SK-N-SH (cell line): ENCODE measurements around the gene LAMTOR4. TPM values are rescaled to one million over a fixed set of nuclear protein-coding genes. Genes with fewer than 3 reads are reported as not detected.

ENCODE experiments used
- CTCF ChIA-PET: fragments of 300-600, 350-600 bp; formaldehyde crosslinking; extraction: SDS; loops from one replicate; lab custom pipeline; 2021; lab: Yijun Ruan, JAX
- POLR2A ChIA-PET: fragments of 350-600 bp; sonication (Branson Sonifier 250); formaldehyde crosslinking; extraction: SDS; loops from one replicate; lab custom pipeline; 2020; ENCODE audit warnings: antibody characterized with exemption, inconsistent platforms; lab: Yijun Ruan, JAX
- DNase-seq: peaks from one replicate; pipeline ENCODE4 v3.0.0; 2012
- H2AFZ ChIP-seq: fragments of 200-600 bp; sonication (generic); 2 replicates; pipeline ENCODE4 v1.8.1; 2016; ENCODE audit warnings: antibody characterized with exemption, mild to moderate bottlenecking, low read depth
- H3F3A ChIP-seq: fragments of 200-600 bp; sonication (generic); replicated peaks from 2 replicates; pipeline ENCODE3; 2016; ENCODE audit warnings: antibody characterized with exemption, mild to moderate bottlenecking; ENCODE audit not compliant: insufficient read depth
- H3K27ac ChIP-seq, 2 experiments: fragments of 200-500 bp in 1 of 2; fragments of 200-600 bp in 1 of 2; sonication (Bioruptor generic) in 1 of 2; sonication (generic), shearing (Covaris generic) in 1 of 2; 2 replicates each; pipeline versions ENCODE4 v1.5.1 to v1.6.1; 2014 to 2016; ENCODE audit warnings: low read depth in 2 of 2, inconsistent platforms in 1 of 2, low read length in 1 of 2, mild to moderate bottlenecking in 1 of 2, mixed read lengths in 1 of 2
- H3K27me3 ChIP-seq: fragments of 200-600 bp; sonication (generic), shearing (Covaris generic); 2 replicates; pipeline ENCODE4 v1.6.1; 2016; ENCODE audit warnings: mixed run types; ENCODE audit not compliant: insufficient read depth
- H3K36me3 ChIP-seq, 2 experiments: fragments of 200-500 bp in 1 of 2; fragments of 200-600 bp in 1 of 2; sonication (Bioruptor generic) in 1 of 2; sonication (generic) in 1 of 2; replicated peaks in 1 of 2; 2 replicates each; pipeline versions ENCODE3 to v1.5.1; 2014 to 2016; ENCODE audit warnings: low read length in 1 of 2, mild to moderate bottlenecking in 1 of 2; ENCODE audit not compliant: insufficient read depth in 2 of 2, control insufficient read depth in 1 of 2
- H3K4me1 ChIP-seq, 2 experiments: fragments of 200-500 bp in 1 of 2; fragments of 200-600 bp in 1 of 2; sonication (Bioruptor generic) in 1 of 2; sonication (generic), shearing (Covaris generic) in 1 of 2; 2 replicates each; pipeline versions ENCODE4 v1.5.1 to v1.6.1; 2014 to 2016; ENCODE audit warnings: low read depth in 1 of 2, low read length in 1 of 2, mixed run types in 1 of 2; ENCODE audit not compliant: insufficient read depth in 2 of 2, control insufficient read depth in 1 of 2
- H3K4me2 ChIP-seq: fragments of 200-600 bp; sonication (generic), shearing (Covaris generic); 2 replicates; pipeline ENCODE4 v1.6.1; 2017; ENCODE audit warnings: mixed run types
- H3K4me3 ChIP-seq, 2 experiments: fragments of 200-500 bp in 1 of 2; fragments of 200-600 bp in 1 of 2; sonication (Bioruptor generic) in 1 of 2; sonication (generic), shearing (Covaris generic) in 1 of 2; 2 replicates each; pipeline versions ENCODE4 v1.5.1 to v1.8.1; 2014 to 2016; ENCODE audit warnings: low read depth in 2 of 2, inconsistent platforms in 1 of 2, low read length in 1 of 2, mild to moderate bottlenecking in 1 of 2, mixed read lengths in 1 of 2, moderate library complexity in 1 of 2
- H3K79me2 ChIP-seq: fragments of 200-600 bp; sonication (generic); 2 replicates; pipeline ENCODE4 v1.8.1; 2017; ENCODE audit warnings: mild to moderate bottlenecking; ENCODE audit not compliant: insufficient read depth
- H3K9ac ChIP-seq: fragments of 200-600 bp; sonication (generic); 2 replicates; pipeline ENCODE4 v1.6.1; 2017; ENCODE audit warnings: mixed run types
- H3K9me2 ChIP-seq: fragments of 200-600 bp; sonication (generic); 2 replicates; pipeline ENCODE4 v1.6.1; 2017; ENCODE audit warnings: mixed run types
- H3K9me3 ChIP-seq: fragments of 200-600 bp; sonication (generic); 2 replicates; pipeline ENCODE4 v1.6.1; 2017; ENCODE audit warnings: mixed run types, mild to moderate bottlenecking, moderate library complexity
- H4K20me1 ChIP-seq: fragments of 200-600 bp; sonication (generic); 2 replicates; pipeline ENCODE4 v1.6.1; 2017; ENCODE audit warnings: mild to moderate bottlenecking, mixed run types; ENCODE audit not compliant: insufficient read depth
- EP300 ChIP-seq, 2 experiments: IDR thresholded peaks; 2 replicates each; pipeline versions ENCODE4 v1.4.0 to v1.6.1; 2012; ENCODE audit warnings: borderline replicate concordance in 1 of 2, low read depth in 1 of 2, low read length in 1 of 2
- GATA2 ChIP-seq: sonication (generic); formaldehyde crosslinking; IDR thresholded peaks from 2 replicates; pipeline ENCODE4 v1.5.0; 2020; ENCODE audit warnings: mild to moderate bottlenecking, missing genetic modification reagents
- NRF1 ChIP-seq: IDR thresholded peaks from 2 replicates; pipeline ENCODE4 v1.6.1; 2012; ENCODE audit warnings: low read depth, mild to moderate bottlenecking, low read length
- RAD21 ChIP-seq: IDR thresholded peaks from 2 replicates; pipeline ENCODE4 v1.6.1; 2012; ENCODE audit warnings: mild to moderate bottlenecking, low read length
- RFX5 ChIP-seq: IDR thresholded peaks from 2 replicates; pipeline ENCODE4 v1.6.1; 2012; ENCODE audit warnings: mild to moderate bottlenecking, improper control_type of control experiment, low read length
- SMC3 ChIP-seq: IDR thresholded peaks from 2 replicates; pipeline ENCODE4 v1.6.1; 2012; ENCODE audit warnings: low read depth, low read length, improper control_type of control experiment
- WGBS: methylation state at CpG from one replicate; pipeline ENCODE4 v1.1.6; 2017; ENCODE audit warnings: low lambda C conversion rate; 5-methylcytosine and 5-hydroxymethylcytosine counted together
- polyA plus RNA-seq, 3 experiments: library from polyadenylated mRNA; depleted of rRNA; stranded (reverse); fragments of >200 nt; gene quantifications; 2 replicates each; pipeline ENCODE4 v1.2.3, GENCODE V29; 2012
- TF ChIP-seq, protein P1 (sequence below): fragments of 200-600 bp; sonication (generic); IDR thresholded peaks from 2 replicates; pipeline ENCODE4 v1.6.1; 2017; ENCODE audit warnings: antibody characterized with exemption, mild to moderate bottlenecking, moderate library complexity
- TF ChIP-seq, protein P2 (sequence below): IDR thresholded peaks from 2 replicates; pipeline ENCODE4 v1.4.0; 2012; ENCODE audit warnings: low read depth

LAMTOR4 gene
- polyA plus RNA-seq, 1 of the 3 experiments (the other 2 are of a cell fraction) = 630 TPM

DNA sequence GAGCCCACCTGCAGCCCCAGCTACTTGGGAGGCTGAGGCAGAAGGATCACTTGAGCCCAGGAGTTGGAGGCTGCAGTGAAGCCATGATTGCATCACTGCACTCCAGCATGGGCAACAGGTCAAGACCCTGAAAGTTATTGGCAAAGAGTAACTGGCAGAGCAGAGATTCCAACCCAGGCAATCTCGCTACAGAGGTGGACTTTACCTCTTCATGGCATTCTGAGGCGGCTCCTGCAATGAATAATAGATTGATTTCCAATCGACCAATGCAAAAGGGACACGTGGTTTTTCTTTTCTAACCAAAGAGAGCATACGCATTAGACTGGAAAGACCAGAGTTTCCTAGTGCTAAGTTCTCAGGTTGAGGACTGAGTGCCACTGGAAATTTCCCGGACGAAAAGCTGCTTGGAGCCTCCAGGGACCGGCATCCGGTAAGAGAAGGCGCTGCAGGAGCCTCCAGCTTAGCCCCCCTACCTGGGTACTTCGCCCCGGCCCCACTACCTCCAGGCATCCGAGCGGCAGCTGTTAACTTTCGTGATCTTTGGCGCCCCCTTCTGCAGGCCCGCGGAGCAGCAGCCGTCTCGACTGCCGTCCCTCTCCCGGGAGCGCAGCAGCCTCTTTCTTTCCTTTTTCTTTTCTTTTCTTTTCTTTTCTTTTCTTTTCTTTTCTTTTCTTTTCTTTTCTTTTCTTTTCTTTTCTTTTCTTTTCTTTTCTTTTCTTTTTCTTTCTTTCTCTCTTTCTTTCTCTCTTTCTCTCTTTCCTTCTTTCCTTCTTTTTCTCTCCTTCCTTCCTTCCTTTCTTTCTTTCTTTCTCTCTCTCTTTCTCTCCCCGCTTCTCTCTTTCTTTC is 17.9 kb upstream of the LAMTOR4 start:
- peak overlapping the region; percentile 54 for H3K4me2 ChIP-seq
- no peaks in the 10 kb centered on the region for H4K20me1 ChIP-seq
- peak overlapping the region; percentile 83 for H2AFZ ChIP-seq
- H3K9me2 ChIP-seq = no peaks in the 10 kb centered on the region
- POLR2A ChIA-PET = interaction anchor here (0.7 to 3.1 kb wide), 3 partner anchors 18 to 46 kb away, joined by 3 to 12 read pairs (median 3); partner anchors contain the start of genes AP4M1, LAMTOR4 and MCM7
- H3F3A ChIP-seq = peaks cover 31% of the 10 kb centered on the region
- CTCF ChIA-PET = interaction anchor here (0.6 to 13.6 kb wide), 50 partner anchors 9 to 596 kb away, joined by 3 to 262 read pairs (median 5); partner anchors contain the start of genes AP4M1, CNPY4, GAL3ST4 and GPC2
- peaks cover 7% of the 10 kb centered on the region; the same call in 1 of the 2 replicates for H3K79me2 ChIP-seq
- no peaks in the 10 kb centered on the region for H3K27me3 ChIP-seq
- no peak overlapping the region for H3K9ac ChIP-seq
- 20% methylated on average over 24 of the region's 24 CpGs for WGBS
- H3K27ac ChIP-seq = no peak overlapping the region
- no peaks in the 10 kb centered on the region for H3K36me3 ChIP-seq
- no peak overlapping the region; a peak in 1 of 4 replicates for H3K4me3 ChIP-seq
- DNase-seq = peak; percentile 88
- H3K4me1 ChIP-seq = peaks cover 10% of the 10 kb centered on the region in 2 experiments; a peak in 2 of 4 replicates
- TF ChIP-seq, protein P1, sequence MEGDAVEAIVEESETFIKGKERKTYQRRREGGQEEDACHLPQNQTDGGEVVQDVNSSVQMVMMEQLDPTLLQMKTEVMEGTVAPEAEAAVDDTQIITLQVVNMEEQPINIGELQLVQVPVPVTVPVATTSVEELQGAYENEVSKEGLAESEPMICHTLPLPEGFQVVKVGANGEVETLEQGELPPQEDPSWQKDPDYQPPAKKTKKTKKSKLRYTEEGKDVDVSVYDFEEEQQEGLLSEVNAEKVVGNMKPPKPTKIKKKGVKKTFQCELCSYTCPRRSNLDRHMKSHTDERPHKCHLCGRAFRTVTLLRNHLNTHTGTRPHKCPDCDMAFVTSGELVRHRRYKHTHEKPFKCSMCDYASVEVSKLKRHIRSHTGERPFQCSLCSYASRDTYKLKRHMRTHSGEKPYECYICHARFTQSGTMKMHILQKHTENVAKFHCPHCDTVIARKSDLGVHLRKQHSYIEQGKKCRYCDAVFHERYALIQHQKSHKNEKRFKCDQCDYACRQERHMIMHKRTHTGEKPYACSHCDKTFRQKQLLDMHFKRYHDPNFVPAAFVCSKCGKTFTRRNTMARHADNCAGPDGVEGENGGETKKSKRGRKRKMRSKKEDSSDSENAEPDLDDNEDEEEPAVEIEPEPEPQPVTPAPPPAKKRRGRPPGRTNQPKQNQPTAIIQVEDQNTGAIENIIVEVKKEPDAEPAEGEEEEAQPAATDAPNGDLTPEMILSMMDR = peak; percentile 98
- TF ChIP-seq, protein P2, sequence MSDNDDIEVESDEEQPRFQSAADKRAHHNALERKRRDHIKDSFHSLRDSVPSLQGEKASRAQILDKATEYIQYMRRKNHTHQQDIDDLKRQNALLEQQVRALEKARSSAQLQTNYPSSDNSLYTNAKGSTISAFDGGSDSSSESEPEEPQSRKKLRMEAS = no peak
- TF ChIP-seq RAD21 (peak; percentile 79), SMC3 (peak; percentile 59)
- H3K9me3 ChIP-seq = no peaks in the 10 kb centered on the region

DNA sequence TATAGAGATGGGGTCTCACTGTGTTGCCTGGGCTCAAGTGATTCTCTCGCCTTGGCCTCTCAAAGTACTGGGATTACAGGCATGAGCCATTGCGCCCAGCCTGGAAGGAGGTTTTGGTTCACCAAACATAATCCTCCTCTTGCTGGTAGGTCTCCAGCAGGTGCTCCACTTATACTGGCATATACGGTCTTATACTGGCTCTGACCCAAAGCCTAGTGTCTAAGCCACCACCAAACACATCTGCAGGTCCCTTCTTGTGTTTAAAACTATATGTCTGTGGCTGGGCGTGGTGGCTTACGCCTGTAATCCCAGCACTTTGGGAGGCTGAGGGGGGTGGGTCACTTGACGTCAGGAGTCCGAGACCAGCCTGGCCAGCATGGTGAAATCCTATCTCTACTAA is 16.6 kb upstream of the LAMTOR4 start:
- 72% methylated on average over 7 of the region's 7 CpGs for WGBS
- TF ChIP-seq NRF1 (no peak), RAD21 (no peak), GATA2 (CRISPR knock-in tag) (no peak), EP300 (IDR thresholded peaks at IDR 0.05; ENCODE audit: borderline replicate concordance in 1 of 2, low read depth in 1 of 2, low read length in 1 of 2) (no peak), RFX5 (no peak), SMC3 (no peak)
- TF ChIP-seq, all 33 proteins: peak for 0
- DNase-seq = no peak
- Histone ChIP-seq H3F3A (peaks cover 27% of the 10 kb centered on the region), H3K9me3 (no peaks in the 10 kb centered on the region), H4K20me1 (no peaks in the 10 kb centered on the region), H3K4me2 (no peak overlapping the region), H3K27me3 (no peaks in the 10 kb centered on the region), H3K4me3 (no peak overlapping the region), H3K4me1 (peaks cover 5 to 10% of the 10 kb centered on the region in 2 experiments; a peak in 2 of 4 replicates), H3K36me3 (no peaks in the 10 kb centered on the region), H3K9me2 (no peaks in the 10 kb centered on the region), H3K9ac (no peak overlapping the region), H3K27ac (no peak overlapping the region), H3K79me2 (no peaks in the 10 kb centered on the region), H2AFZ (no peak overlapping the region)
- ChIA-PET POLR2A (interaction anchor here (1.1 to 3.1 kb wide), 2 partner anchors 17 to 31 kb away, joined by 4 to 12 read pairs; partner anchors contain the start of genes AP4M1, LAMTOR4 and MCM7), CTCF (interaction anchor here (0.6 to 13.6 kb wide), 42 partner anchors 8 to 536 kb away, joined by 3 to 262 read pairs (median 6); partner anchors contain the start of genes AP4M1, CNPY4, GAL3ST4 and GPC2)
